GM21576 (cell line): ENCODE data around the gene OSER1.

ENCODE experiments used
- ATAC-seq: cut with Tn5 transposase; IDR thresholded peaks from one replicate; pipeline ENCODE4 v1.9.1; 2021; ENCODE audit warnings: mild to moderate bottlenecking, moderate library complexity; ENCODE audit not compliant: unreplicated experiment

The OSER1 gene

GRCh38 chr20:44228465-44229258 is 18.1 kb upstream of the OSER1 start:
- no peak for ATAC-seq

- no peak for ATAC-seq
These were observed 14.1 kb upstream of the OSER1 start for GRCh38 chr20:44224637-44225036.

GRCh38 chr20:44223721-44224120 is 13.2 kb upstream of the OSER1 start:
- no peak for ATAC-seq

GRCh38 chr20:44222633-44223368 is 12.2 kb upstream of the OSER1 start:
- no peak for ATAC-seq

- no peak for ATAC-seq
These were observed 11.5 kb upstream of the OSER1 start for GRCh38 chr20:44222027-44222426.

- ATAC-seq, result no peak
These were observed 10.9 kb upstream of the OSER1 start for GRCh38 chr20:44221368-44221954.

GRCh38 chr20:44219791-44220190 is 9.2 kb upstream of the OSER1 start:
- ATAC-seq, result no peak

- no peak for ATAC-seq
These were observed 8.7 kb upstream of the OSER1 start for GRCh38 chr20:44219170-44219730.

- no peak for ATAC-seq
These were observed 7.9 kb upstream of the OSER1 start for GRCh38 chr20:44218446-44218845.

GRCh38 chr20:44217342-44218092 is 6.9 kb upstream of the OSER1 start:
- no peak for ATAC-seq

- no peak for ATAC-seq
These were observed 4.6 kb upstream of the OSER1 start for GRCh38 chr20:44215125-44215524.

- no peak for ATAC-seq
These were observed 2.2 kb upstream of the OSER1 start for GRCh38 chr20:44212792-44213191.

GRCh38 chr20:44211177-44212039 is 837 bp upstream of the OSER1 start:
- ATAC-seq, result no peak

- peak; percentile 3 for ATAC-seq
These were observed 725 bp downstream of the OSER1 start for GRCh38 chr20:44209686-44210405.

- no peak for ATAC-seq
These were observed 1.8 kb downstream of the OSER1 start for GRCh38 chr20:44208770-44209169.

GRCh38 chr20:44208165-44208564 is 2.4 kb downstream of the OSER1 start:
- no peak for ATAC-seq

GRCh38 chr20:44207126-44207723 is 3.3 kb downstream of the OSER1 start:
- no peak for ATAC-seq

GRCh38 chr20:44206132-44206531 is 4.4 kb downstream of the OSER1 start:
- no peak for ATAC-seq

GRCh38 chr20:44204832-44205215 is 5.7 kb downstream of the OSER1 start:
- ATAC-seq, result no peak
